Dendritic cell treated with granulocyte-macrophage colony-stimulating factor and Interleukin-4, amounts not matched to agents 40 ng/mL and 50 ng/mL, for 4 days (primary cell): Measurements from ENCODE around the gene PPY.
"Not testable (repeated sequence)": the region's sequence is repeated elsewhere in the genome, so short reads cannot be mapped to it uniquely, and the experiment has no call there.

ENCODE experiments used
- H3K27ac Mint-ChIP-seq: one replicate; pipeline ENCODE4 v1.8.0; 2022; ENCODE audit warnings: mild to moderate bottlenecking, mixed read lengths
- H3K27me3 Mint-ChIP-seq: one replicate; pipeline ENCODE4 v1.8.0; 2022; ENCODE audit warnings: mild to moderate bottlenecking, mixed read lengths
- H3K36me3 Mint-ChIP-seq: one replicate; pipeline ENCODE4 v1.8.0; 2022; ENCODE audit warnings: low read depth, mixed read lengths
- H3K4me1 Mint-ChIP-seq: one replicate; pipeline ENCODE4 v1.8.0; 2022; ENCODE audit warnings: low read depth, mixed read lengths
- H3K4me3 Mint-ChIP-seq: one replicate; pipeline ENCODE4 v1.8.0; 2022; ENCODE audit warnings: mild to moderate bottlenecking, moderate library complexity, mixed read lengths
- H3K9me3 Mint-ChIP-seq: one replicate; pipeline ENCODE4 v1.8.0; 2022; ENCODE audit warnings: mixed read lengths
- intact Hi-C: fragments of 100-400 bp; cut with micrococcal nuclease; formaldehyde crosslinking; loops from one replicate; pipeline ENCODE4 v1.15.0; 2022

The PPY gene

DNA sequence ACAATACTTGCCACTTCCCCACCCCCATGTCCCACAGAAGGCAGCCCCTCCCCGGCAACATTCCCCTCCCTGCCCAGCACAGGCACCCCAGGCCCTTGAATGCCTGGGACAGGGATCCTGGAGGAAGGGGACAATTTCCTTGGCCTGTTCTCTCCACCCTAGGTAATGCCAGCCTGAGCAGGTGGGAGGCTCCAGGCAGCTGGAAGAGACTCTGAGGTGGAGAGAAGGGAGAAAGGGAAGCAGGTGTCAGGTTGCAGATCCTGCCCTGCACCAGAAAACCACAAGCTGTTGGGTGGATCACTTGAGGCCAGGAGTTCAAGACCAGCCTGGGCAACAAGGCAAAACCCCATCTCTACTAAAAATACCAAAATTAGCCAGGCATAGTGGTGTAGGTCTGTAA is 43.8 kb downstream of the PPY start:
- H3K27me3 Mint-ChIP-seq, result peaks cover 46% of the 10 kb centered on the region
- H3K4me1 Mint-ChIP-seq, result peaks cover 13% of the 10 kb centered on the region
- intact Hi-C loops, result no loop called here
- H3K4me3 Mint-ChIP-seq, result no peak overlapping the region
- no peak overlapping the region for H3K27ac Mint-ChIP-seq
- no peaks in the 10 kb centered on the region for H3K36me3 Mint-ChIP-seq
- no peaks in the 10 kb centered on the region for H3K9me3 Mint-ChIP-seq

DNA sequence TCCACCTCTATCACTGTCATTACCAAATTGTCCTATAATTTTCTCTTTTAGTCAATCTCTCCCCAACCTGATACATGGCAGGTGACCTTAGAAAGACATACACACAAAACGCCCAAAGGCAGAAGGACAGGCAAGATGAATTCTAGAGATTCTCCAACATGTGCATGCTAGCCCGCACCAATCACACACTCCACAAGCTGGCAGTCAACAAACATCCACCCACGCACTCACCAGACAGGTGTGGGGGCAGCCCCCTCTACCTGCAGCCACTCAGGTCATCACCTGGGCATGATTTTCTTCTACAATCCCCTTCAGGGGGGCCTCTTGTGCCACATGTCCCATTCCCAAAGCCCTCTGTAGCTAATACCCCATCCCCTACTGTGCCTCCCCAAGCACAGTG is 44.4 kb downstream of the PPY start:
- no peaks in the 10 kb centered on the region for H3K9me3 Mint-ChIP-seq
- H3K4me1 Mint-ChIP-seq, result peaks cover 13% of the 10 kb centered on the region
- no peak overlapping the region for H3K4me3 Mint-ChIP-seq
- no peaks in the 10 kb centered on the region for H3K36me3 Mint-ChIP-seq
- intact Hi-C loops, result no loop called here
- no peak overlapping the region for H3K27ac Mint-ChIP-seq
- peaks cover 46% of the 10 kb centered on the region for H3K27me3 Mint-ChIP-seq

DNA sequence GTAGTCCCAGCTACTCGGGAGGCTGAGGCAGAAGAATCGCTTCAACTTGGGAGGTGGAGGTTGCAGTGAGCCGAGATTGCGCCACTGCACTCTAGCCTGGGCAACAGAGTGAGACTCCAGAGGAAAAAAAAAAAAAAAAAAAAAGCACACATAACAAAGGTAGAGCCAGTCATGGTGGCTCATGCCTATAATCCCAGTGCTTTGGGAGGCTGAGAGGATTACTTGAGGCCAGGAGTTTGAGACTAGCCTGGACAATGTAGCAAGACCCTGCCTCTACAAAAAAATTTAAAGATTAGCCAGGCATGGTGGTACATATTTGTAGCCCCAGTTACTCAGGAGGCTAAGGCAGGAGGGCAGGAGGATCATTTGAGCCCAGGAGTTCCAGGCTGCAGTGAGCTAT is 47.8 kb downstream of the PPY start:
- H3K4me1 Mint-ChIP-seq, H3K36me3 Mint-ChIP-seq, H3K27ac Mint-ChIP-seq, H3K9me3 Mint-ChIP-seq, H3K4me3 Mint-ChIP-seq, intact Hi-C loops: not testable (repeated sequence)
- peaks cover 28% of the 10 kb centered on the region for H3K27me3 Mint-ChIP-seq

DNA sequence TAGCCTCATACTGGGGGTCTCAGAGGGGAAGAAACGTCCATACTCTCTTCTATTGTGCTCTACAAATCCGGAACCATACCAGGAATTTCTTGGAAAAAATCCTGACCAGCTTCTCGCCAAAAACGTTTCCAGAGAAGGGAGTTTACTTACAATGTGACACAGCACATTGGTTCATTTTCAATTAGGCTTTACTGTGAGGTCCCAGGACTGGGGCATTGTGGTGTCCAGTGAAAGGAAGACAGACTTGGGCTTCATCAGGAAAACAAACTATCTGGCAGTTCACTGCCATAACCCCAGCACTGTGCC is 49.7 kb downstream of the PPY start:
- Mint-ChIP-seq H3K27me3 (peaks cover 23% of the 10 kb centered on the region), H3K27ac (no peak overlapping the region), H3K36me3 (no peaks in the 10 kb centered on the region), H3K9me3 (no peaks in the 10 kb centered on the region), H3K4me3 (no peak overlapping the region), H3K4me1 (no peaks in the 10 kb centered on the region)
- intact Hi-C loops, result no loop called here

DNA sequence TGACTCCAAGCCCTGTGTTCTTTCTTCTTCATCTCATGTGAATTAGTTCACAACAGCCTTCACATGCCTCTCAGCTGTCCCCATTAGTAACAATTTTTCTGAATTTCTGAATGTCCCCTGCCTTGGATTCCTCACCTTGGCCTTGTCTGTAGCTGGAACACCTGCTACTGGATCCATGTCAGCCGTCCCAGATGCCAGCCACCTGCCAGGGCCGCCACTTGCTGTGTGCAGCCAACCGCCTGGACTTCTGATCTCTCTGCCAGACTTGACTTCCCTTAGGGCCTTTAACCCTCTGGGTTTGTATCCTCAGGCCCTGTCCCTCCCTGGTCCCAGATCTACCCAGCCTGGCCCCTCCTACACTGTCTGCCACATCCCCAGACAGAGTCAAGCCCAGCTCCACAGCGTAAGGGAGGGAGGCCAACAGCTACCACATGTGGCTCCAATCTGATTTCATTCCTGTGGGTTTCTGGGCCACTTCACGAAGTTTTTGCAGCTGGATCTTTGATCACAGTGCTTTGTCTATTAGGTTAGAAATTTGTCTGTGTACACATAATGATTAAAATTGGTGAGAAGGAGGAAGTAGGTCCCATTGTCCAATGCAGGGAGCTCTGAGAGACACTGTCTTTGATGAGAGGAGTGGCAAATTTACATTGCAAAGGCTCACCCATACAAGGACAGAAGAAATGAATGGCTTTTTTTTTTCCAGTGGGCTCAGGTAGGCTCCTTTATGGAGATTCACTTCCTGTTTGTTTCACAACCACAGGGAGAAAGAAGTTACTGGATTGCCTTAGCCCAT is 50.2 kb downstream of the PPY start:
- Mint-ChIP-seq H3K9me3 (no peaks in the 10 kb centered on the region), H3K27me3 (peaks cover 17% of the 10 kb centered on the region), H3K36me3 (no peaks in the 10 kb centered on the region), H3K4me3 (no peak overlapping the region), H3K4me1 (no peaks in the 10 kb centered on the region), H3K27ac (no peak overlapping the region)
- intact Hi-C loops, result no loop called here
